Uterus (tissue), 2 donors: ENCODE results near the gene OSBPL2.

ENCODE experiments used
- CTCF ChIP-seq, 4 experiments: fragments of 200-600 bp in 2 of 4; fragments of 450-650 bp in 2 of 4; sonication (generic) in 2 of 4; IDR thresholded peaks; one replicate each; pipeline ENCODE4 v1.5.1; 2016 to 2019; ENCODE audit warnings: antibody characterized with exemption in 4 of 4, mild to moderate bottlenecking in 2 of 4, moderate library complexity in 1 of 4
- POLR2A ChIP-seq, 2 donors: fragments of 450-650 bp; IDR thresholded peaks; one replicate each; pipeline ENCODE4 v1.6.1; 2016; ENCODE audit warnings: antibody characterized with exemption in 2 of 2, mild to moderate bottlenecking in 1 of 2, moderate library complexity in 1 of 2

GRCh38 chr20:62300319-62300718 lies 62.0 kb downstream of the OSBPL2 start:
- TF ChIP-seq CTCF (IDR thresholded peaks at IDR 0.05) (no peak), POLR2A (IDR thresholded peaks at IDR 0.05) (no peak)
